GM19324 (cell line): Measurements from ENCODE around the gene CITED2.
"Not testable (repeated sequence)": the region's sequence is repeated elsewhere in the genome, so short reads cannot be mapped to it uniquely, and the experiment has no call there.

Experiments
- ATAC-seq: cut with Tn5 transposase; IDR thresholded peaks from one replicate; pipeline ENCODE4 v1.9.1; 2021; ENCODE audit warnings: mild to moderate bottlenecking, moderate library complexity; ENCODE audit not compliant: unreplicated experiment, low FRiP score

CITED2 gene

GRCh38 chr6:139374357-139375225 is at the start of gene CITED2:
Gene CITED2 (minus strand): TSS chr6:139374648. CDS start chr6:139373944, 704 bp downstream.
- peak; percentile 66 for ATAC-seq

GRCh38 chr6:139423037-139423703 is 48.7 kb upstream of the CITED2 start:
- no peak for ATAC-seq

GRCh38 chr6:139422105-139423036 is 47.9 kb upstream of the CITED2 start:
- ATAC-seq = no peak

- no peak for ATAC-seq
Measured at GRCh38 chr6:139418481-139419132, 44.2 kb upstream of the CITED2 start.

- ATAC-seq = no peak
Measured at GRCh38 chr6:139416146-139416545, 41.7 kb upstream of the CITED2 start.

GRCh38 chr6:139415365-139415764 is 40.9 kb upstream of the CITED2 start:
- ATAC-seq = no peak

GRCh38 chr6:139412103-139412502 is 37.7 kb upstream of the CITED2 start:
- ATAC-seq = not testable (repeated sequence)

- ATAC-seq = no peak
Measured at GRCh38 chr6:139409026-139409425, 34.6 kb upstream of the CITED2 start.

- ATAC-seq = no peak
Measured at GRCh38 chr6:139407718-139408222, 33.3 kb upstream of the CITED2 start.

GRCh38 chr6:139406577-139407343 is 32.3 kb upstream of the CITED2 start:
- ATAC-seq = no peak

- no peak for ATAC-seq
Measured at GRCh38 chr6:139402876-139403386, 28.5 kb upstream of the CITED2 start.

GRCh38 chr6:139398658-139399057 is 24.2 kb upstream of the CITED2 start:
- ATAC-seq = no peak

- no peak for ATAC-seq
Measured at GRCh38 chr6:139395891-139396301, 21.4 kb upstream of the CITED2 start.

GRCh38 chr6:139395371-139395770 is 20.9 kb upstream of the CITED2 start:
- no peak for ATAC-seq

- no peak for ATAC-seq
Measured at GRCh38 chr6:139394027-139394649, 19.7 kb upstream of the CITED2 start.

GRCh38 chr6:139392794-139393193 is 18.3 kb upstream of the CITED2 start:
- ATAC-seq = peak; percentile 77

- ATAC-seq = no peak
Measured at GRCh38 chr6:139391709-139392108, 17.3 kb upstream of the CITED2 start.

- ATAC-seq = no peak
Measured at GRCh38 chr6:139390447-139390846, 16.0 kb upstream of the CITED2 start.

- no peak for ATAC-seq
Measured at GRCh38 chr6:139388384-139388783, 13.9 kb upstream of the CITED2 start.
